ENCODE measurements around the gene NT5DC2.

The NT5DC2 gene

GRCh38 chr3:52551118-52551517 is 17.5 kb upstream of the NT5DC2 start:
- H4K20me1 ChIP-seq (ENCODE audit: insufficient read depth, low read length): no peaks in the 10 kb centered on the region
- no peaks in the 10 kb centered on the region for H3K4me1 ChIP-seq (ENCODE audit: low read length)
- no peaks in the 10 kb centered on the region for H3K27me3 ChIP-seq (ENCODE audit: low read depth, low read length)
- no peak overlapping the region for H3K9ac ChIP-seq (ENCODE audit: low read length)
- TF ChIP-seq CTCF (IDR thresholded peaks at IDR 0.05; ENCODE audit: low read depth, low read length) (no peak), EZH2phosphoT487 (IDR thresholded peaks at IDR 0.05; ENCODE audit: low read depth) (no peak)
- no peak overlapping the region for H3K27ac ChIP-seq (ENCODE audit: low read length)
- H3K4me2 ChIP-seq (ENCODE audit: low read length): no peak overlapping the region
- no peak overlapping the region for H3K4me3 ChIP-seq (ENCODE audit: low read length)
- H2AFZ ChIP-seq (ENCODE audit: low read depth, low read length): no peak overlapping the region
- no peaks in the 10 kb centered on the region for H3K9me3 ChIP-seq (ENCODE audit: insufficient read depth, low read length)
- H3K79me2 ChIP-seq (ENCODE audit: low read length): no peaks in the 10 kb centered on the region
- peaks cover 50% of the 10 kb centered on the region for H3K36me3 ChIP-seq (replicated peaks; ENCODE audit: low read depth, low read length)

GRCh38 chr3:52547143-52547542 is 13.5 kb upstream of the NT5DC2 start:
- TF ChIP-seq EZH2phosphoT487 (IDR thresholded peaks at IDR 0.05; ENCODE audit: low read depth) (no peak), CTCF (IDR thresholded peaks at IDR 0.05; ENCODE audit: low read depth, low read length) (no peak)
- H3K36me3 ChIP-seq (replicated peaks; ENCODE audit: low read depth, low read length): peaks cover 35% of the 10 kb centered on the region

GRCh38 chr3:52546111-52546901 is 12.6 kb upstream of the NT5DC2 start:
- H4K20me1 ChIP-seq (ENCODE audit: insufficient read depth, low read length): no peaks in the 10 kb centered on the region
- no peak overlapping the region for H3K4me3 ChIP-seq (ENCODE audit: low read length)
- no peak overlapping the region for H2AFZ ChIP-seq (ENCODE audit: low read depth, low read length)
- no peaks in the 10 kb centered on the region for H3K27me3 ChIP-seq (ENCODE audit: low read depth, low read length)
- no peaks in the 10 kb centered on the region for H3K9me3 ChIP-seq (ENCODE audit: insufficient read depth, low read length)
- H3K36me3 ChIP-seq (replicated peaks; ENCODE audit: low read depth, low read length): peaks cover 32% of the 10 kb centered on the region
- no peaks in the 10 kb centered on the region for H3K4me1 ChIP-seq (ENCODE audit: low read length)
- no peak overlapping the region for H3K9ac ChIP-seq (ENCODE audit: low read length)
- H3K79me2 ChIP-seq (ENCODE audit: low read length): peaks cover 15% of the 10 kb centered on the region
- H3K4me2 ChIP-seq (ENCODE audit: low read length): no peak overlapping the region
- TF ChIP-seq CTCF (IDR thresholded peaks at IDR 0.05; ENCODE audit: low read depth, low read length): no peak
- no peak for TF ChIP-seq EZH2phosphoT487 (IDR thresholded peaks at IDR 0.05; ENCODE audit: low read depth)
- no peak overlapping the region for H3K27ac ChIP-seq (ENCODE audit: low read length)

More at GRCh38 chr3:52547143-52547542, 13.5 kb upstream of the NT5DC2 start:
- Histone ChIP-seq H3K4me3 (ENCODE audit: low read length) (no peak overlapping the region), H3K4me1 (ENCODE audit: low read length) (no peaks in the 10 kb centered on the region), H3K9ac (ENCODE audit: low read length) (no peak overlapping the region), H2AFZ (ENCODE audit: low read depth, low read length) (no peak overlapping the region), H3K79me2 (ENCODE audit: low read length) (peaks cover 7% of the 10 kb centered on the region; the same call in 1 of the 2 replicates), H3K27ac (ENCODE audit: low read length) (no peak overlapping the region), H3K27me3 (ENCODE audit: low read depth, low read length) (no peaks in the 10 kb centered on the region), H3K4me2 (ENCODE audit: low read length) (no peak overlapping the region), H3K9me3 (ENCODE audit: insufficient read depth, low read length) (no peaks in the 10 kb centered on the region), H4K20me1 (ENCODE audit: insufficient read depth, low read length) (no peaks in the 10 kb centered on the region)

- Histone ChIP-seq H3K36me3 (replicated peaks; ENCODE audit: low read depth, low read length) (peaks cover 40% of the 10 kb centered on the region), H4K20me1 (ENCODE audit: insufficient read depth, low read length) (no peaks in the 10 kb centered on the region), H3K9me3 (ENCODE audit: insufficient read depth, low read length) (no peaks in the 10 kb centered on the region), H3K4me3 (ENCODE audit: low read length) (no peak overlapping the region), H3K4me1 (ENCODE audit: low read length) (no peaks in the 10 kb centered on the region), H3K79me2 (ENCODE audit: low read length) (peaks cover 27% of the 10 kb centered on the region), H3K27ac (ENCODE audit: low read length) (no peak overlapping the region), H3K4me2 (ENCODE audit: low read length) (no peak overlapping the region), H2AFZ (ENCODE audit: low read depth, low read length) (no peak overlapping the region), H3K27me3 (ENCODE audit: low read depth, low read length) (no peaks in the 10 kb centered on the region), H3K9ac (ENCODE audit: low read length) (no peak overlapping the region)
- TF ChIP-seq EZH2phosphoT487 (IDR thresholded peaks at IDR 0.05; ENCODE audit: low read depth): no peak
- no peak for TF ChIP-seq CTCF (IDR thresholded peaks at IDR 0.05; ENCODE audit: low read depth, low read length)
Measured at GRCh38 chr3:52544937-52545336, 11.3 kb upstream of the NT5DC2 start.

Data from OCI-LY3 (cell line).